AG10803 (cell line): ENCODE measurements around the gene GBGT1.
"Not testable (repeated sequence)": the region's sequence is repeated elsewhere in the genome, so short reads cannot be mapped to it uniquely, and the experiment has no call there.

Source experiments
- DNase-seq: peaks from one replicate; pipeline ENCODE4 v3.0.0; 2010; ENCODE audit warnings: low read depth
- H3K4me3 ChIP-seq: 2 replicates; pipeline ENCODE4 v1.5.1; 2011; ENCODE audit warnings: mild to moderate bottlenecking, low read length, control low read depth
- CTCF ChIP-seq: conservative IDR thresholded peaks from 2 replicates; pipeline ENCODE4 v1.5.1; 2011; ENCODE audit warnings: mild to moderate bottlenecking, low read length, control low read depth, inconsistent platforms

Gene GBGT1

GRCh38 chr9:133180953-133181352, 17.2 kb upstream of the GBGT1 start:
- no peak for DNase-seq
- no peak overlapping the region for H3K4me3 ChIP-seq
- TF ChIP-seq CTCF = no peak

GRCh38 chr9:133173056-133173455, 9.3 kb upstream of the GBGT1 start:
- H3K4me3 ChIP-seq = no peak overlapping the region
- DNase-seq = no peak
- TF ChIP-seq CTCF = no peak

- DNase-seq = no peak
- no peak overlapping the region for H3K4me3 ChIP-seq
- no peak for TF ChIP-seq CTCF
Measured at GRCh38 chr9:133171161-133171961, 7.6 kb upstream of the GBGT1 start.

GRCh38 chr9:133170716-133171115, 7.0 kb upstream of the GBGT1 start:
- H3K4me3 ChIP-seq = no peak overlapping the region
- TF ChIP-seq CTCF = no peak
- DNase-seq = no peak

- not testable (repeated sequence) for DNase-seq
Measured at GRCh38 chr9:133169687-133170086, 6.0 kb upstream of the GBGT1 start.

GRCh38 chr9:133169102-133169501, 5.4 kb upstream of the GBGT1 start:
- TF ChIP-seq CTCF = no peak
- DNase-seq = no peak
- H3K4me3 ChIP-seq = no peak overlapping the region

More at GRCh38 chr9:133169687-133170086, 6.0 kb upstream of the GBGT1 start:
- H3K4me3 ChIP-seq = not testable (repeated sequence)

GRCh38 chr9:133168432-133168831, 4.7 kb upstream of the GBGT1 start:
- no peak for TF ChIP-seq CTCF
- no peak for DNase-seq
- no peak overlapping the region for H3K4me3 ChIP-seq
